ENCODE data around the gene CATSPERD. TPM values are rescaled to one million over a fixed set of nuclear protein-coding genes. Genes with fewer than 3 reads are reported as not detected.
A peak's percentile ranks its signal among the peaks of the same experiment; 100 is the strongest.

The CATSPERD gene
- polyA plus RNA-seq, 3 donors: not detected

DNA sequence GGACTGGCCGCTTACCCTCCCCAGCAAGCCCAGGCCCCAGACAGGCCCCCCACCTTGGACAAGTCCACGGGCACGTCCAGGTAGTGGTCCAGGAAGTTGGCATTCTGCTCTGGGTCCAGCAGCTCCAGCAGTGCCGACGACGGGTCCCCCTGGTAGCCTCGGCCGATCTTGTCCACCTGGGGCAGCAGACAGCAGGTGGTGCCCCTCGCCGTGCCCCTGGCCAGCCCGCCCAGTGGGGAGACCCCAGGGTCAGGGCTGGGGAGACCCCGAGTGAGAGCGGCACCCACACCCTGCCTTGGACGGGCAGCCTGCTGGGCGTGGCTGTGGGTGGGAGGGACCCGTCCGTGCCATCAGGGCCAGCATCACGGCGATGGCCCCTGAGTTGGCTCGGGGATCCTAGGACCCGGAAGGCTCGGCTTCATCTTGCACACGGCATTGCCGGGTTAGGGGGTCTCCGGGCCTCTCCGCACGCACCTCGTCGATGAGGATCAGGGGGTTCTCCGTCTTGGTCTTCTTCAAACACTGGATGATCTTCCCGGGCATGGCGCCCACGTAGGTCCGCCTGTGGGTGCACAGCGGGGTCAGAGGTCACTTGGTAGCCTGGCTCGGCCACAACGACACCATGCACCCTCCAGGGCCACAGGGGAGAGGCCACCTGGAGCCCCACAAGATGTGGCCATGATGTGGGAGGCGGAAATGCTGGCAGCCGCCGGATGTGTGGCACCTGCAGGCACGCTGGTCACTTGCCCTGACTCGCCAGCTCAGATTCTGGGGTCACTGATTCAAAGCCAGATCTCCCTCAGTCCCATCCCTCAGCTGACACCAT is 24.0 kb upstream of the CATSPERD start:
- Mint-ChIP-seq H3K27ac (no peak overlapping the region), H3K9me3 (peaks cover 0 to 3% (median 0%) of the 10 kb centered on the region in 7 donors), H3K4me1 (peaks cover 9% of the 10 kb centered on the region), H3K4me3 (no peak overlapping the region), H3K27me3 (ENCODE audit: low read depth in 3 of 3) (peaks cover 0 to 1% (median 0%) of the 10 kb centered on the region in 3 donors), H3K36me3 (peaks cover 46 to 77% of the 10 kb centered on the region in 2 donors)
- no peak for DNase-seq
- H4K20me1 ChIP-seq (ENCODE audit: insufficient read depth, low read length): peaks cover 67% of the 10 kb centered on the region
- H3K4me1 ChIP-seq (ENCODE audit: control insufficient read depth in 1 of 2, insufficient read depth in 2 of 2, low read length in 2 of 2): peaks cover 3 to 9% of the 10 kb centered on the region in 2 donors
- TF ChIP-seq, protein P1, sequence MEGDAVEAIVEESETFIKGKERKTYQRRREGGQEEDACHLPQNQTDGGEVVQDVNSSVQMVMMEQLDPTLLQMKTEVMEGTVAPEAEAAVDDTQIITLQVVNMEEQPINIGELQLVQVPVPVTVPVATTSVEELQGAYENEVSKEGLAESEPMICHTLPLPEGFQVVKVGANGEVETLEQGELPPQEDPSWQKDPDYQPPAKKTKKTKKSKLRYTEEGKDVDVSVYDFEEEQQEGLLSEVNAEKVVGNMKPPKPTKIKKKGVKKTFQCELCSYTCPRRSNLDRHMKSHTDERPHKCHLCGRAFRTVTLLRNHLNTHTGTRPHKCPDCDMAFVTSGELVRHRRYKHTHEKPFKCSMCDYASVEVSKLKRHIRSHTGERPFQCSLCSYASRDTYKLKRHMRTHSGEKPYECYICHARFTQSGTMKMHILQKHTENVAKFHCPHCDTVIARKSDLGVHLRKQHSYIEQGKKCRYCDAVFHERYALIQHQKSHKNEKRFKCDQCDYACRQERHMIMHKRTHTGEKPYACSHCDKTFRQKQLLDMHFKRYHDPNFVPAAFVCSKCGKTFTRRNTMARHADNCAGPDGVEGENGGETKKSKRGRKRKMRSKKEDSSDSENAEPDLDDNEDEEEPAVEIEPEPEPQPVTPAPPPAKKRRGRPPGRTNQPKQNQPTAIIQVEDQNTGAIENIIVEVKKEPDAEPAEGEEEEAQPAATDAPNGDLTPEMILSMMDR (IDR thresholded peaks at IDR 0.05): no peak
- H3K79me2 ChIP-seq (ENCODE audit: insufficient read depth, low read length): peaks cover 41% of the 10 kb centered on the region
- H3K27me3 ChIP-seq (ENCODE audit: control insufficient read depth in 2 of 2, insufficient read depth in 2 of 2, low read length in 2 of 2): no peaks in the 10 kb centered on the region
- no peak overlapping the region for H3K4me2 ChIP-seq (replicated peaks; ENCODE audit: extremely low read depth, low read length, poor library complexity, severe bottlenecking)
- WGBS (ENCODE audit: insufficient coverage): 93% methylated on average over 42 of the region's 42 CpGs
- H3K4me3 ChIP-seq (replicated peaks in 1 of 3; ENCODE audit: low read depth in 2 of 3, low read length in 3 of 3): no peak overlapping the region
- H3K27ac ChIP-seq (ENCODE audit: low read depth in 1 of 2, low read length in 2 of 2): no peak overlapping the region
- H3K9ac ChIP-seq (ENCODE audit: insufficient read depth, low read length, poor library complexity, severe bottlenecking): no peak overlapping the region
- intact Hi-C loops (cut with micrococcal nuclease): no loop called here
- no peaks in the 10 kb centered on the region for H3K9me3 ChIP-seq (replicated peaks in 1 of 2; ENCODE audit: control insufficient read depth in 1 of 2, insufficient read depth in 1 of 2, low read length in 2 of 2)
- no peak overlapping the region for H2AFZ ChIP-seq (ENCODE audit: insufficient read depth, low read depth, low read length, poor library complexity, severe bottlenecking)
- peaks cover 81 to 82% of the 10 kb centered on the region in 2 donors for H3K36me3 ChIP-seq (replicated peaks in 1 of 2; ENCODE audit: control insufficient read depth in 1 of 2, insufficient read depth in 2 of 2, low read length in 2 of 2)

DNA sequence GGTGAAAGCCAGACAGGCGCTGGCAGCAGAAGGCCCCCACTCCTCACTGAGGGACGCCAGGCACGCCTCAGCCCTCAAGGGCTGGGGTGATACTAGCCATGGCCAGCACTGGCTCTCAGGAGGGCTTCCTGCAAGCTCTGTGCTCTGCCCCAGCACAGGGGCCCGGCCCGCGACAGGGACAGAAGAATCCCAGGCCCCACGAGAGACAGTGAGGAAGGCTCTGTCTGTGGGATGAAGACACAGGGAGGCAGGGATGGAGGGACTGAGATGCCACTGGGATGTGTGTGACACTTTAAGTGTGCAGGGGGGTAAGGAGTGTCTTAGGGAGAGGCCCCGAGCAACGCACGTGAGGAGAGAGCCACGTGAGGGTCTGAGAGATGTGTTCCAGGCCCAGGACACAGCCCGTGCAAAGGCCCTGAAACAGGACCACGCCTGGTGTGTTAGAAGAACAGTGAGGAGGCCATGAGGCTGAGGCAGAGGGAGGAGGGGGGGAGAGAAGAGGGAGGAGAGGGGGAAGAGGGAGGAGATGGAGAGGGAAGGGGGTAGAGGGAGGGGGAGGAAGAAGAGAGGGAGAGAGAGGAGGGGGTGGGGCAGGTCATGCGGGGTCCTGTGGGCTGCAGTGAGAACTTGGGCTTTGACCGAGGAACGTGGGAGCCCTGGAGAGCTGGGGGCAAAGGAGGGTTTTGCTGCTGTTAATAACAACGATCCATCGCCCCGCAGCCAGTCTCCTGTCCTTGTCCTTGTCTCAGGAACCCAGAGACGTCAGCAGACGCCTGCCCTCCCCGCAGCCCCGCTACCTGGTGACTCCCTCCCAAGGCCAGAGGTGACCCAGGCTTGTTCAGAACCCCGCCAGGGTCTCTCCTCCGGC is 23.2 kb upstream of the CATSPERD start:
- intact Hi-C loops (cut with micrococcal nuclease): no loop called here
- peak overlapping the region in 2 of 7 donors; percentile 42 to 57 for H3K27ac Mint-ChIP-seq
- peaks cover 0 to 1% (median 0%) of the 10 kb centered on the region in 3 donors for H3K27me3 Mint-ChIP-seq (ENCODE audit: low read depth in 3 of 3)
- Histone ChIP-seq H4K20me1 (ENCODE audit: insufficient read depth, low read length) (peaks cover 58% of the 10 kb centered on the region), H2AFZ (ENCODE audit: insufficient read depth, low read depth, low read length, poor library complexity, severe bottlenecking) (no peak overlapping the region), H3K4me3 (replicated peaks in 1 of 3; ENCODE audit: low read depth in 2 of 3, low read length in 3 of 3) (no peak overlapping the region), H3K4me2 (replicated peaks; ENCODE audit: extremely low read depth, low read length, poor library complexity, severe bottlenecking) (no peak overlapping the region), H3K27me3 (ENCODE audit: control insufficient read depth in 2 of 2, insufficient read depth in 2 of 2, low read length in 2 of 2) (no peaks in the 10 kb centered on the region), H3K9ac (ENCODE audit: insufficient read depth, low read length, poor library complexity, severe bottlenecking) (no peak overlapping the region), H3K27ac (ENCODE audit: low read depth in 1 of 2, low read length in 2 of 2) (peak overlapping the region in 1 of 2 donors; percentile 8), H3K36me3 (replicated peaks in 1 of 2; ENCODE audit: control insufficient read depth in 1 of 2, insufficient read depth in 2 of 2, low read length in 2 of 2) (peaks cover 76% of the 10 kb centered on the region in 2 donors), H3K9me3 (replicated peaks in 1 of 2; ENCODE audit: control insufficient read depth in 1 of 2, insufficient read depth in 1 of 2, low read length in 2 of 2) (no peaks in the 10 kb centered on the region), H3K4me1 (ENCODE audit: control insufficient read depth in 1 of 2, insufficient read depth in 2 of 2, low read length in 2 of 2) (peaks cover 0 to under 1% of the 10 kb centered on the region in 2 donors), H3K79me2 (ENCODE audit: insufficient read depth, low read length) (peaks cover 32% of the 10 kb centered on the region)
- 81% methylated on average over 23 of the region's 25 CpGs for WGBS (ENCODE audit: insufficient coverage)
- peaks cover 0 to 3% (median 0%) of the 10 kb centered on the region in 7 donors for H3K9me3 Mint-ChIP-seq
- peaks cover 45 to 77% of the 10 kb centered on the region in 2 donors for H3K36me3 Mint-ChIP-seq
- H3K4me3 Mint-ChIP-seq: no peak overlapping the region
- TF ChIP-seq, protein P1 (IDR thresholded peaks at IDR 0.05): no peak
- no peak for DNase-seq
- H3K4me1 Mint-ChIP-seq: peaks cover 2% of the 10 kb centered on the region
